IMR-90 (cell line): ENCODE results near the gene VAT1. TPM values are rescaled to one million over a fixed set of nuclear protein-coding genes. Genes with fewer than 3 reads are reported as not detected.

Source experiments
- ATAC-seq: fragments of 200-7000 bp; cut with Tn5 transposase; 2 replicates; pipeline ENCODE4 v1.9.1; 2020; ENCODE audit warnings: low read depth, mild to moderate bottlenecking, moderate library complexity
- BruUV-seq: library from RNA; stranded (reverse); fragments of 400-500 nt; replicated peaks from 2 replicates; lab custom pipeline; 2021; lab: Mats Ljungman, UMichigan
- CTCF ChIA-PET: fragments of 300-600 bp; formaldehyde crosslinking; extraction: SDS; loops from one replicate; lab custom pipeline; 2021; ENCODE audit warnings: antibody characterized with exemption; lab: Yijun Ruan, JAX
- POLR2A ChIA-PET: fragments of 300-600 bp; sonication (Branson Sonifier 250); formaldehyde crosslinking; loops from one replicate; lab custom pipeline; 2022; ENCODE audit warnings: antibody characterized with exemption; ENCODE audit not compliant: unreplicated experiment; lab: Charles Lee
- DNase-seq: peaks from one replicate; pipeline ENCODE4 v3.0.0; 2013
- H2AFZ ChIP-seq: replicated peaks from 2 replicates; pipeline ENCODE3; 2013; ENCODE audit warnings: low read length, mild to moderate bottlenecking; ENCODE audit not compliant: poor library complexity
- H2AK5ac ChIP-seq: 2 replicates; pipeline ENCODE4 v1.6.1; 2013; ENCODE audit warnings: low read depth, low read length, inconsistent platforms
- H2AK9ac ChIP-seq: replicated peaks from 2 replicates; pipeline ENCODE3; 2013; ENCODE audit warnings: mild to moderate bottlenecking, low read depth, low read length, moderate library complexity; ENCODE audit not compliant: poor library complexity
- H2BK120ac ChIP-seq: 2 replicates; pipeline ENCODE4 v1.6.1; 2013; ENCODE audit warnings: low read depth, low read length, inconsistent platforms
- H2BK15ac ChIP-seq: 3 replicates; pipeline ENCODE4 v1.6.1; 2013; ENCODE audit warnings: low read depth, low read length, inconsistent platforms
- H2BK20ac ChIP-seq: 2 replicates; pipeline ENCODE4 v1.6.1; 2013; ENCODE audit warnings: low read depth, mild to moderate bottlenecking, inconsistent platforms, low read length, moderate library complexity
- H2BK5ac ChIP-seq: 2 replicates; pipeline ENCODE4 v1.6.1; 2013; ENCODE audit warnings: mild to moderate bottlenecking, low read depth, low read length, inconsistent platforms; ENCODE audit not compliant: poor library complexity, severe bottlenecking
- H3K14ac ChIP-seq: replicated peaks from 2 replicates; pipeline ENCODE4 v1.6.1; 2013; ENCODE audit warnings: low read depth, low read length, inconsistent platforms
- H3K18ac ChIP-seq: 2 replicates; pipeline ENCODE4 v1.6.1; 2013; ENCODE audit warnings: low read depth, low read length, control low read depth
- H3K23ac ChIP-seq: 2 replicates; pipeline ENCODE4 v1.6.1; 2013; ENCODE audit warnings: low read depth, low read length, inconsistent platforms
- H3K27ac ChIP-seq: 2 replicates; pipeline ENCODE4 v1.5.1; 2013; ENCODE audit warnings: mild to moderate bottlenecking, control low read depth, low read length; ENCODE audit not compliant: insufficient read depth
- H3K27me3 ChIP-seq: 2 replicates; pipeline ENCODE4 v1.6.1; 2013; ENCODE audit warnings: low read length; ENCODE audit not compliant: control insufficient read depth, insufficient read depth
- H3K36me3 ChIP-seq: 2 replicates; pipeline ENCODE4 v1.6.1; 2013; ENCODE audit warnings: low read length, mixed read lengths; ENCODE audit not compliant: control insufficient read depth, insufficient read depth
- H3K4ac ChIP-seq: 2 replicates; pipeline ENCODE4 v1.6.1; 2013; ENCODE audit warnings: low read depth, low read length, inconsistent platforms
- H3K4me1 ChIP-seq: 2 replicates; pipeline ENCODE4 v1.6.1; 2013; ENCODE audit warnings: low read length, mixed read lengths; ENCODE audit not compliant: control insufficient read depth, insufficient read depth
- H3K4me2 ChIP-seq: 2 replicates; pipeline ENCODE4 v1.6.1; 2013; ENCODE audit warnings: low read depth, mild to moderate bottlenecking, control low read depth, low read length, moderate library complexity
- H3K4me3 ChIP-seq: 2 replicates; pipeline ENCODE4 v1.5.1; 2013; ENCODE audit warnings: low read depth, mild to moderate bottlenecking, control low read depth, low read length, moderate library complexity; ENCODE audit not compliant: insufficient read depth
- H3K56ac ChIP-seq: 2 replicates; pipeline ENCODE4 v1.6.1; 2013; ENCODE audit warnings: low read length, inconsistent platforms; ENCODE audit not compliant: insufficient read depth; ENCODE audit errors: extremely low read depth
- H3K79me1 ChIP-seq, 2 experiments: 2 replicates each; pipeline ENCODE4 v1.6.1; 2013; ENCODE audit warnings: low read length in 2 of 2, inconsistent platforms in 1 of 2, low read depth in 1 of 2
- H3K9ac ChIP-seq: 2 replicates; pipeline ENCODE4 v1.6.1; 2013; ENCODE audit warnings: low read depth, low read length, control low read depth
- H3K9me1 ChIP-seq: 2 replicates; pipeline ENCODE4 v1.6.1; 2013; ENCODE audit warnings: low read length, inconsistent platforms; ENCODE audit not compliant: insufficient read depth
- H3K9me3 ChIP-seq: 2 replicates; pipeline ENCODE4 v1.6.1; 2013; ENCODE audit warnings: low read length; ENCODE audit not compliant: control insufficient read depth, insufficient read depth
- H4K20me1 ChIP-seq: 2 replicates; pipeline ENCODE4 v1.6.1; 2013; ENCODE audit warnings: low read length, inconsistent platforms; ENCODE audit not compliant: insufficient read depth
- H4K5ac ChIP-seq: 2 replicates; pipeline ENCODE4 v1.6.1; 2013; ENCODE audit warnings: mild to moderate bottlenecking, low read depth, low read length, control low read depth
- H4K8ac ChIP-seq, 2 experiments: 2 replicates each; pipeline ENCODE4 v1.6.1; 2013; ENCODE audit warnings: low read depth in 2 of 2, low read length in 2 of 2, control low read depth in 1 of 2, inconsistent platforms in 1 of 2
- H4K91ac ChIP-seq: 2 replicates; pipeline ENCODE4 v1.6.1; 2013; ENCODE audit warnings: low read depth, low read length, inconsistent platforms; ENCODE audit not compliant: insufficient read depth
- BHLHE40 ChIP-seq: fragments of 150-350 bp; IDR thresholded peaks from 2 replicates; pipeline ENCODE4 v1.6.1; 2016; ENCODE audit warnings: mild to moderate bottlenecking, low read depth, low read length
- CEBPB ChIP-seq: IDR thresholded peaks from 2 replicates; pipeline ENCODE4 v1.6.1; 2012; ENCODE audit warnings: low read depth, low read length, improper control_type of control experiment
- CHD1 ChIP-seq: IDR thresholded peaks from 2 replicates; pipeline ENCODE4 v1.6.1; 2012; ENCODE audit warnings: low read depth, low read length, improper control_type of control experiment
- CTCF ChIP-seq: conservative IDR thresholded peaks from 2 replicates; pipeline ENCODE4 v1.5.1; 2012; ENCODE audit warnings: mild to moderate bottlenecking, low read depth, low read length, improper control_type of control experiment
- FOS ChIP-seq: fragments of 150-350 bp; IDR thresholded peaks from 2 replicates; pipeline ENCODE4 v1.6.1; 2016; ENCODE audit warnings: low read depth, low read length
- MAFK ChIP-seq: IDR thresholded peaks from 2 replicates; pipeline ENCODE4 v1.6.1; 2012; ENCODE audit warnings: low read depth, low read length, improper control_type of control experiment
- MAZ ChIP-seq: IDR thresholded peaks from 2 replicates; pipeline ENCODE4 v1.6.1; 2012; ENCODE audit warnings: low read depth, mild to moderate bottlenecking, low read length, improper control_type of control experiment, moderate library complexity, borderline replicate concordance
- RAD21 ChIP-seq: IDR thresholded peaks from 2 replicates; pipeline ENCODE4 v1.6.1; 2012; ENCODE audit warnings: low read length, improper control_type of control experiment
- RCOR1 ChIP-seq: IDR thresholded peaks from 2 replicates; pipeline ENCODE4 v1.6.1; 2012; ENCODE audit warnings: mild to moderate bottlenecking, low read length, improper control_type of control experiment; ENCODE audit not compliant: insufficient replicate concordance
- SMC3 ChIP-seq: fragments of 150-350 bp; IDR thresholded peaks from 2 replicates; pipeline ENCODE4 v1.6.1; 2016; ENCODE audit warnings: low read depth, mild to moderate bottlenecking, antibody characterized with exemption, low read length, moderate library complexity
- USF2 ChIP-seq: fragments of 150-350 bp; IDR thresholded peaks from 2 replicates; pipeline ENCODE4 v1.6.1; 2017; ENCODE audit warnings: mild to moderate bottlenecking, antibody characterized with exemption, low read length, low read depth
- WGBS, 2 experiments: methylation state at CpG; one replicate each; pipeline versions ENCODE4 v1.1.5 to v1.1.7; 2013; ENCODE audit warnings: missing lambda C conversion rate in 2 of 2; ENCODE audit not compliant: insufficient read length in 1 of 2; ENCODE audit errors: extremely low coverage in 2 of 2; 5-methylcytosine and 5-hydroxymethylcytosine counted together
- dilution Hi-C: fragments of 300-500 bp; cut with HindIII; formaldehyde crosslinking; loops from one replicate; pipeline ENCODE4 v1.14.3; 2018; ENCODE audit warnings: low sequenced_read_pairs; ENCODE audit not compliant: unreplicated experiment
- in situ Hi-C: fragments of 300-500 bp; cut with MboI; formaldehyde crosslinking; loops from 3 replicates; pipeline ENCODE4 v1.14.3; 2019; ENCODE audit warnings: low sequenced_read_pairs, inconsistent platforms, mixed read lengths
- intact Hi-C: fragments of 100-400 bp; cut with micrococcal nuclease; formaldehyde crosslinking; loops from 2 replicates; pipeline ENCODE4 v1.10.0; 2022
- polyA plus RNA-seq, 3 experiments: library from polyadenylated mRNA; depleted of rRNA; stranded (reverse); fragments of >200 nt; gene quantifications; 2 replicates each; pipeline ENCODE4 v1.2.3, GENCODE V29; 2012; ENCODE audit warnings: low replicate concordance in 1 of 3
- total RNA-seq: library from RNA; depleted of rRNA; stranded (reverse); fragments of >200 nt; gene quantifications from 2 replicates; pipeline ENCODE4 v1.2.3, GENCODE V29; 2012
- TF ChIP-seq, protein P1 (sequence below): fragments of 150-350 bp; IDR thresholded peaks from 2 replicates; pipeline ENCODE4 v1.6.1; 2016; ENCODE audit warnings: low read depth, mild to moderate bottlenecking, low read length, moderate library complexity, borderline replicate concordance

VAT1 gene
- total and polyA plus RNA-seq, 2 of the 4 experiments (the other 2 are of a cell fraction) = 97.3 to 101 TPM

GRCh38 chr17:43027091-43028032 is 5.2 kb upstream of the VAT1 start:
- TF ChIP-seq RCOR1 (no peak), SMC3 (no peak), CTCF (no peak), BHLHE40 (no peak), MAZ (no peak), RAD21 (no peak), CHD1 (no peak), USF2 (no peak), FOS (no peak), CEBPB (no peak), MAFK (no peak)
- TF ChIP-seq, protein P1, sequence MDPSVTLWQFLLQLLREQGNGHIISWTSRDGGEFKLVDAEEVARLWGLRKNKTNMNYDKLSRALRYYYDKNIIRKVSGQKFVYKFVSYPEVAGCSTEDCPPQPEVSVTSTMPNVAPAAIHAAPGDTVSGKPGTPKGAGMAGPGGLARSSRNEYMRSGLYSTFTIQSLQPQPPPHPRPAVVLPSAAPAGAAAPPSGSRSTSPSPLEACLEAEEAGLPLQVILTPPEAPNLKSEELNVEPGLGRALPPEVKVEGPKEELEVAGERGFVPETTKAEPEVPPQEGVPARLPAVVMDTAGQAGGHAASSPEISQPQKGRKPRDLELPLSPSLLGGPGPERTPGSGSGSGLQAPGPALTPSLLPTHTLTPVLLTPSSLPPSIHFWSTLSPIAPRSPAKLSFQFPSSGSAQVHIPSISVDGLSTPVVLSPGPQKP = no peak
- Histone ChIP-seq H3K27me3 (peaks cover 4% of the 10 kb centered on the region; the same call in 1 of the 2 replicates), H3K9me1 (no peaks in the 10 kb centered on the region; the same call in 1 of the 2 replicates), H3K14ac (no peak overlapping the region), H2AFZ (no peak overlapping the region), H3K4me1 (peaks cover 4% of the 10 kb centered on the region; the same call in 1 of the 2 replicates), H3K4me2 (no peak overlapping the region), H3K27ac (no peak overlapping the region), H3K79me1 (no peaks in the 10 kb centered on the region; a peak in 1 of 4 replicates), H4K5ac (no peak overlapping the region), H2BK20ac (no peak overlapping the region), H2AK9ac (no peak overlapping the region), H2BK120ac (no peak overlapping the region), H3K9ac (no peak overlapping the region), H4K20me1 (no peaks in the 10 kb centered on the region), H3K18ac (no peak overlapping the region), H3K9me3 (no peaks in the 10 kb centered on the region), H2BK5ac (no peak overlapping the region), H2BK15ac (no peak overlapping the region), H3K36me3 (no peaks in the 10 kb centered on the region), H4K91ac (no peak overlapping the region), H3K4me3 (no peak overlapping the region), H3K56ac (no peak overlapping the region), H3K4ac (no peak overlapping the region), H4K8ac (no peak overlapping the region), H3K23ac (no peak overlapping the region), H2AK5ac (no peak overlapping the region)
- in situ Hi-C loops (loop anchor here (5.0 kb wide), 1 partner anchor 145 kb away; the partner anchor contains the start of gene NBR1), dilution Hi-C loops (no loop called here), intact Hi-C loops (loop anchor here (2.0 kb wide), 1 partner anchor 311 kb away; no protein-coding TSS in a partner anchor)
- ChIA-PET POLR2A (no interaction called here), CTCF (no interaction called here)
- BruUV-seq = no TSS peak
- DNase-seq = no peak
- ATAC-seq = no peak
- WGBS, 2 experiments = 92% methylated on average over 2 of the region's 9 CpGs; no CpG with 5 or more reads in 1 of the 2 experiments
